Epithelial cell of esophagus (primary cell): ENCODE data around the gene OR6V1.

Source experiments
- DNase-seq: peaks from one replicate; pipeline ENCODE4 v3.0.0; 2010; ENCODE audit warnings: low read depth
- H3K4me3 ChIP-seq: 2 replicates; pipeline ENCODE4 v1.5.1; 2011; ENCODE audit warnings: mild to moderate bottlenecking, low read length, control low read depth
- TF ChIP-seq, protein P1 (sequence below): IDR thresholded peaks from 2 replicates; pipeline ENCODE4 v1.5.1; 2011; ENCODE audit warnings: low read depth, mild to moderate bottlenecking, low read length, control low read depth, inconsistent platforms; ENCODE audit not compliant: insufficient read depth; ENCODE audit errors: missing control alignments

Gene OR6V1

DNA sequence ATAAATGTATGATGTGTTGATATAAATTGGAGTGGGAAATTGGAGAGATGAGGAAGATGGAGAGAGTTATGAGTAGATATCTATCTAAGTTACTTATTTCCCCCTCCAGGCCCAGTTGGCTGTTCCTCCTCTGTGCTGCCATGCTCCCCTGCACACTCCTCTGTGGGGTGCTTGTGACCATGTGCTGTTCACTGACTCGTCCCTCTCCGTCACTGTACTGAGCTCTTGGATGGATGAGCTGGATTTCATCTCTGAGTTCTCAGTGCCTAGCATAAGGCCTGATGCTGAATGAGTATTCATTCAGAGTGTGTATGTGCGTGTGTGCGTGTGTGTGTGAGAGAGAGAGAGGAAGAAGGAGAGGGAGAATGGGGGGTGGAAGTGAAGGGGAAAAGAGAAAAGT lies 39.7 kb upstream of the OR6V1 start:
- no peak for DNase-seq
- H3K4me3 ChIP-seq, result no peak overlapping the region
- TF ChIP-seq, protein P1, sequence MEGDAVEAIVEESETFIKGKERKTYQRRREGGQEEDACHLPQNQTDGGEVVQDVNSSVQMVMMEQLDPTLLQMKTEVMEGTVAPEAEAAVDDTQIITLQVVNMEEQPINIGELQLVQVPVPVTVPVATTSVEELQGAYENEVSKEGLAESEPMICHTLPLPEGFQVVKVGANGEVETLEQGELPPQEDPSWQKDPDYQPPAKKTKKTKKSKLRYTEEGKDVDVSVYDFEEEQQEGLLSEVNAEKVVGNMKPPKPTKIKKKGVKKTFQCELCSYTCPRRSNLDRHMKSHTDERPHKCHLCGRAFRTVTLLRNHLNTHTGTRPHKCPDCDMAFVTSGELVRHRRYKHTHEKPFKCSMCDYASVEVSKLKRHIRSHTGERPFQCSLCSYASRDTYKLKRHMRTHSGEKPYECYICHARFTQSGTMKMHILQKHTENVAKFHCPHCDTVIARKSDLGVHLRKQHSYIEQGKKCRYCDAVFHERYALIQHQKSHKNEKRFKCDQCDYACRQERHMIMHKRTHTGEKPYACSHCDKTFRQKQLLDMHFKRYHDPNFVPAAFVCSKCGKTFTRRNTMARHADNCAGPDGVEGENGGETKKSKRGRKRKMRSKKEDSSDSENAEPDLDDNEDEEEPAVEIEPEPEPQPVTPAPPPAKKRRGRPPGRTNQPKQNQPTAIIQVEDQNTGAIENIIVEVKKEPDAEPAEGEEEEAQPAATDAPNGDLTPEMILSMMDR, result no peak

DNA sequence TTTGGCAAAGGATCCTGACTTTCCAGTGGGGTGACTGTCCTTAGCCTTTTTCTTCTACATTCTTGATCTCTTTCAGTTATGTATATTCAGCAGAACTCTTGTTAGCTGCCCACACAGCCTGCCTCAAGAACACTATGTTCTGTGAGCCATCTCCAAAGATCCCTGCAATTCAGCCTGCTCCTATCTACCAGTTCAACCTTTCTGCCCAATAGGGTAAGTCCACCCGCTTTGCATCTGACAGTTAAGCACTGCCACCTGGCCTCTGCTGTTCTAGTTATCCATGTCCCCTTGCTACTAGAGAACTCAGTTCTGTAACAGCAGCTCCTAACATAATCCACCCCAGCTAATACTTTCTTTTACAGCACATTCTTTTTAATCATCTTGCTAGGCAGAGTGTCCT lies 38.7 kb upstream of the OR6V1 start:
- TF ChIP-seq, protein P1, result no peak
- no peak for DNase-seq
- H3K4me3 ChIP-seq, result no peak overlapping the region

DNA sequence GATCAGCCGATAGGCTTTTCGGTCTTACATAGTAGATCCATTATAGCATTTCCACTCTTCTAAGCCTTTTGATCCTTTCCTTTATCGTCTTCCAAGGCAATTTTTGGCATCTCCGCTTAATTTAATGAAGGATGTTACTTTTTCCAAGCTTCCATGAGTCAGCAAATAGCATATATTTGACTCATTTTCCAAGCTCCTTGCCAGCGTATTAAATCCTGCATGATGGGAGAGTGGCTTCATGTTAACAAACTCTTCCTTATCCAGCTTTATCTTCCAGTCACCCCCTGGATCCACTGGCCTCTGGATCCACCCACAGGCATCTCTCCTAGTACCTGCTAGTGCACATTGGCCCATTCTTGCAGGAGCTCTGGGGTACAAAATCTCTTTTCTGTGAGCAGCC lies 38.2 kb upstream of the OR6V1 start:
- H3K4me3 ChIP-seq, result no peak overlapping the region
- peak; percentile 13 for DNase-seq
- TF ChIP-seq, protein P1, result no peak

DNA sequence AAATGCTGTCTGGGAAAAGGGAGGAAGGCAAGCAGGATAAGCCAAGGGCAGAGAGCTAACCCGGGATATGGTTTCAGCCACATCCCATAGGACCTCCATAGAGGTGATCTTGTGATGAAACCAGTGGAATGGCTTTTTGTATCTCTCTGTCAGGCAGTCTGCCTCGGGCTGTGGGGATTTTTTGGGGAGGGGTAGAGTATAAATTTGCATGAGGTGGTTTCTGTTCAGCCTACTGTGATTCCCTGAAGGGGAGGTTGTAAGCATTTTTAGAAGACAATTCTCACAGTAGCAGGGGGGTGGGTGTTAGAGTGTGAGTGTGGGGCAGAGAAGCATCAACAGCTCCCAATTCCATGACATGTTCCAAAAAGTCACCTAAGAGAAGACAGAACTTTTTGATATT lies 37.1 kb upstream of the OR6V1 start:
- H3K4me3 ChIP-seq, result no peak overlapping the region
- TF ChIP-seq, protein P1, result no peak
- no peak for DNase-seq

DNA sequence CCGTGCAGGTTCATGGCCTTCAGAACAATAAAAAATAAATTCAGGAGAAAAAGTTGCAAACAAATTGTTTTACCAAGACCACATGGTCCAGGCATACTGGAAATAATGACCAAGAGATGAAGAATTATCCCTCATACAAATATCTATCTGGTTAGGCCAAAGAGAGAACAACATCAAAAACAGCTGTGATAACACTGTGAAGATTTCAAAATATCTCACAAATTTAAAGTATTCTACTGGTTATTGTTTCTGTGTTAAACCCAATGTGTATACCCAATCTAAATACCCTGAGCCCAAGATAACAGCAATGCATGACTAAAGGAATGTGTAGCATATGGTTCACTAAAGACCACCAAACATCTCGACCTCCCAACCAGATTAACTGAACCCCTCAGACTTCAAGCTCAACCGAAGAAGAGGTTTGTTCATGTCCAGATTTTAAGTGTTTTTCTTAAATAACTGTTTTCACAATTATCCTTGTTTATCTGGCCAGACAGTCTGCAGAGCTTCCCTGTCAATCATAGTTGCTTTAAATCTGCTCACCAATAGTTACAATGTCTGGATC lies 36.1 kb upstream of the OR6V1 start:
- TF ChIP-seq, protein P1, result no peak
- no peak overlapping the region for H3K4me3 ChIP-seq
- DNase-seq, result no peak

DNA sequence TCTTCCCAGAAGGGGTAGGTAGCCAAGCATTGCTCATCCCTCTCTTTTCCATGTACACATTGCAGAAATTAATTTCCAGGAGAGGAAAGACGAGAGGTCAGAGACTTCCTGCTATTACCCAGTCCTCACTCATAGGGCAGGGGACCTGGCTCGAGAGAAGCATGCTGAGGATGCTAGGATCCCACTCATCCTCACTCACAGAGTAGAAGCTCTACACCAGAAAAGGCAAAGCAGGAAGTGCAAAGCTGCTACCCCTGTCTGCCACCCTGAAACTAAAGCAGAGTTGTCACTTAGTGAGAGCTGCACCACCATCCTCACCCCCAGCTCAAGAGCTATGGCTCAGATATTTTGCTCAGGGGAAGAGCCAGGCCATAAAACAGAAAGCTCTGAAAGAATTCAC lies 35.1 kb upstream of the OR6V1 start:
- no peak overlapping the region for H3K4me3 ChIP-seq
- no peak for DNase-seq
- TF ChIP-seq, protein P1, result no peak

DNA sequence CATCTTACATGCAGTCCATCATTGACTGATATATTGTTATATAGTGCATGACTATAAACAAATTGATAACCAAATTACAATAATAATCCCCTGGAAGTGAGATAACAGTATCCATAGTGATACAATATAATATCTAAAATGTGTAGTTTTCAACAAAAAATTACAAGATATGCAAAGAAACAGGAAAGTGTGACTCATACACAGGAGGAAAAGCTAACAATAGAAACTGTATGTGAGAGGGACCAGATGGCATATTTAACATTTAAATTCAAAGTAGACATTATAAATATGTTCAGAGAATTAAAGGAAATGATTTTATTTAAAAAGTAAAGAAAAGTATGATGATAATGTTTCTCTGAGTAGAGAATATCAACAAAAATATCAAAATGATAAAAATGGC lies 33.2 kb upstream of the OR6V1 start:
- TF ChIP-seq, protein P1, result no peak
- H3K4me3 ChIP-seq, result no peak overlapping the region
- no peak for DNase-seq
